Measurements from ENCODE around the gene GNAO1.
A peak's percentile ranks its signal among the peaks of the same experiment; 100 is the strongest.

Gene GNAO1

GRCh38 chr16:56198006-56198754 is 6.9 kb downstream of the GNAO1 start:
- peak; percentile 4 for DNase-seq (ENCODE audit: low spot score)

GRCh38 chr16:56198755-56199114 is 7.4 kb downstream of the GNAO1 start:
- DNase-seq (ENCODE audit: low spot score): no peak

- no peak for DNase-seq (ENCODE audit: low spot score)
Measured at GRCh38 chr16:56199164-56199563, 7.9 kb downstream of the GNAO1 start.

- DNase-seq (ENCODE audit: low spot score): no peak
Measured at GRCh38 chr16:56201030-56201429, 9.7 kb downstream of the GNAO1 start.

- DNase-seq (ENCODE audit: low spot score): peak; percentile 20
Measured at GRCh38 chr16:56202036-56202435, 10.7 kb downstream of the GNAO1 start.

GRCh38 chr16:56203052-56203451 is 11.8 kb downstream of the GNAO1 start:
- DNase-seq (ENCODE audit: low spot score): peak; percentile 88

- DNase-seq (ENCODE audit: low spot score): no peak
Measured at GRCh38 chr16:56204816-56205215, 13.5 kb downstream of the GNAO1 start.

- DNase-seq (ENCODE audit: low spot score): no peak
Measured at GRCh38 chr16:56206951-56207350, 15.7 kb downstream of the GNAO1 start.

GRCh38 chr16:56207421-56207820 is 16.1 kb downstream of the GNAO1 start:
- no peak for DNase-seq (ENCODE audit: low spot score)

- DNase-seq (ENCODE audit: low spot score): no peak
Measured at GRCh38 chr16:56211435-56211981, 20.2 kb downstream of the GNAO1 start.

- no peak for DNase-seq (ENCODE audit: low spot score)
Measured at GRCh38 chr16:56212144-56212543, 20.9 kb downstream of the GNAO1 start.

GRCh38 chr16:56221995-56222394 is 30.7 kb downstream of the GNAO1 start:
- DNase-seq (ENCODE audit: low spot score): no peak

- no peak for DNase-seq (ENCODE audit: low spot score)
Measured at GRCh38 chr16:56222474-56222997, 31.2 kb downstream of the GNAO1 start.

- DNase-seq (ENCODE audit: low spot score): no peak
Measured at GRCh38 chr16:56225017-56225742, 33.9 kb downstream of the GNAO1 start.

GRCh38 chr16:56226187-56226586 is 34.9 kb downstream of the GNAO1 start:
- DNase-seq (ENCODE audit: low spot score): no peak

- DNase-seq (ENCODE audit: low spot score): no peak
Measured at GRCh38 chr16:56226845-56227525, 35.7 kb downstream of the GNAO1 start.

- no peak for DNase-seq (ENCODE audit: low spot score)
Measured at GRCh38 chr16:56227936-56228335, 36.6 kb downstream of the GNAO1 start.

GRCh38 chr16:56228476-56228875 is 37.2 kb downstream of the GNAO1 start:
- DNase-seq (ENCODE audit: low spot score): no peak

- no peak for DNase-seq (ENCODE audit: low spot score)
Measured at GRCh38 chr16:56233795-56234566, 42.7 kb downstream of the GNAO1 start.

- no peak for DNase-seq (ENCODE audit: low spot score)
Measured at GRCh38 chr16:56234737-56235136, 43.4 kb downstream of the GNAO1 start.

GRCh38 chr16:56237451-56237930 is 46.2 kb downstream of the GNAO1 start:
- no peak for DNase-seq (ENCODE audit: low spot score)

GRCh38 chr16:56238188-56238587 is 46.9 kb downstream of the GNAO1 start:
- no peak for DNase-seq (ENCODE audit: low spot score)

All from NAMALWA (cell line).